Fibroblast of peridontal ligament (primary cell): ENCODE measurements around the gene C6orf132.

Experiments
- DNase-seq: peaks from one replicate; pipeline ENCODE4 v3.0.0-alpha.2; 2010; ENCODE audit errors: extremely low read depth

The C6orf132 gene

DNA sequence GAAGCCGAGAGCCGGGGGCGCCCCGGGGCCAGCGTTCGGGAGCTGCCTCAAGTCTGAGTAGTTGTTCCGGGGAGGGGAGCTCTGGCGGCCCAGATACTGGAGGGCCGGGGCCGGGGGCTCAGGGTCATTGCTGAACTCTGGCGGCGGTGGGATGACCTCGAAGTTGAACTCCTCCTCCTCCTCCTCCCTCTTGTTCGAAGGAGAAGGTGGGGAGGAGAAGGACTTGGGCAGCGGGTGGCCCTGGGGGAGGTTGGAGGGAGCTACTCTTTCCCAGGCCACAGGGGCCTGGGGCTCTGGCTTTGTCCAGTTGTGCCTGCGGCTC lies 37.7 kb downstream of the C6orf132 start:
- no peak for DNase-seq

DNA sequence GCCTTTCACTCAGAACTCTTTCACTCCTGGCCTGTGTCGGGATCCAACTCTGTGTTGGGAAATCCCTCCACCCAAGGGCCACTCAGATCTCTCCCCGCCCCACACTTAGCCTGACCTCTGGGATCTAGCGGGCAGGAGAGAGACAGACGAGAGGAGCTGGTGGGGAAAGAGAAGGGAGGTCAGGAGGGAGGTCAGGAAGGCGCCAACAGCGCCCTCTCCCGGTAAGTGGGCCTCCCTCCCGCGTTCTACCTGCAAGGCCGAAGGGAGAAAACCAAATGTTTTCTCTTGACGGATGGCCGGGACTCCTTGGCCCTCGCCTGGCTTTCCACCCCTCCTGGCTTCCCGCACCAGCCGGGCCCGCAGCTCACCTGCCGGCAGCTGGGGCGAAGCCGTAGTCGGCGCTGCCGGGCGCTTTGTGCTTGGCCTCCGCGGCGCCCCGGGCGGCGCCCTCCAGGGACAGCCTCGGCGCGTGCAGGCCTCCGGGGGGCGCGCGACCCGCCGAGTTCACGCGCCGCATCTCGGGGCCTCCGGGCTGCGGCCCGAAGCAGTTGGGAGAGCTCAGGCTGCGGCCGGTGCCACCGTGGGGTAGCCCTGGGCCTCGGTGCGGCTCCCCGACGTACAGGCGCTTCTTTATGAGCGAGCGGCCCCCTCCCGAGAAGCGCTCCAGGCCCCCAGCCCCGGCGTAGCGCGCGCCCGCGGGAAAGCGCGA lies 38.2 kb downstream of the C6orf132 start:
- DNase-seq = no peak

DNA sequence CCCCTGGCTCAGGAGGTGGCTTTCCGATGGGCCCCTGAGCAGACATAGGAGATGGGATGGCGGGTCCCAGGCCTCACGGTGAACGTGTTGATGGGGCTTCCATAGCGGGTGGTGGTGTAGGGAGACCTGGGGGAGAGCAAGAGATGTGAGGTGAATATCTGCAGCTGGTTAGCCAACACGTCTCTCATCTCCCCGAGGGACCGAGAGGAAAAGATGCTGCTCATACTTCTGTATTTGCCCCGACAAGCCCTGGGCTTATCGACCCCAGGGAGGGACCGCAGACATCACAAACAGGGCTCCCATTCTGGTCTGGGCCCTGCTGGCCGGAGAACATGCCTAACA lies 38.7 kb downstream of the C6orf132 start:
- no peak for DNase-seq

DNA sequence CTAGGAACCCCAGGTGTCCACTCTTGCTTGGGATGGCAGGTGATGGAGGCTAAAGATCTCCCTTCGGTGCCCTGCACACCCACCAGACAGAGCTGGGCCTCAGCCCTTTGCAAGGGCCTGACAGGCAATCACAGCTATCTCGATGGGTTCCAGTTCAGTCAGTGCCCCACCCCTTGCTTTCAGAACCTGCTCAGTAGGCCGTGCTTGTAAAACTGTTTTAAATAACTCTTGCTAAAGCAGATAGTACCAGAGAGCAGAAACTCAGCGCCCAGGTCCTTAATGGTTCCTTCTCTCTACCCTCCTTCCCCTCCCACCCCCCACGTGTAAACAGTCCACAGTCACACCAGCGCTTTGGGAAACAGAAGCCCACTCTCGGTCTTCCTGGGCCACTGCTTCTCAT lies 39.2 kb downstream of the C6orf132 start:
- DNase-seq = no peak

DNA sequence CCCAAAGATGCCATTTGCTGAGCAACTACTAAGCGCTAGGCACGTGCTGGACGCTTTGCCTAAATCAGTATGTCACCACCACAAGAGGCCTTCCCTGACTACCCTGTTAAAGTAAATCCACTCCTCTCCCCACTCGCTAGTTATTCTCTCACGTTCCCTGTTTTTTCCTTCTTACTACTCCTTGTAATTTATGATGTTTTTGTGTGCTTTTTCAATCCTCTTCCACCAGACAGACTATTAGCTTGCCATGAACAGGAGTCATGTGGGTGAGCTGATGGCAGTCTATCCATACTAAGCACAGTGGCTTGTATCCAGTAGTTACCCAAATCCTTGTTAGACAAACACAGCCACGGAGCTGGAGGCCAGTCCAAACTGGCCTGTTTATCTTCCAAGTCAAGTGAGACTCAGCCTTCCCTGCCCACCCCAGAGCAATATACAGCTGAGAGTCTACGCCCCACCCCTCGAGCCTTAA lies 41.2 kb downstream of the C6orf132 start:
- peak; percentile 42 for DNase-seq

DNA sequence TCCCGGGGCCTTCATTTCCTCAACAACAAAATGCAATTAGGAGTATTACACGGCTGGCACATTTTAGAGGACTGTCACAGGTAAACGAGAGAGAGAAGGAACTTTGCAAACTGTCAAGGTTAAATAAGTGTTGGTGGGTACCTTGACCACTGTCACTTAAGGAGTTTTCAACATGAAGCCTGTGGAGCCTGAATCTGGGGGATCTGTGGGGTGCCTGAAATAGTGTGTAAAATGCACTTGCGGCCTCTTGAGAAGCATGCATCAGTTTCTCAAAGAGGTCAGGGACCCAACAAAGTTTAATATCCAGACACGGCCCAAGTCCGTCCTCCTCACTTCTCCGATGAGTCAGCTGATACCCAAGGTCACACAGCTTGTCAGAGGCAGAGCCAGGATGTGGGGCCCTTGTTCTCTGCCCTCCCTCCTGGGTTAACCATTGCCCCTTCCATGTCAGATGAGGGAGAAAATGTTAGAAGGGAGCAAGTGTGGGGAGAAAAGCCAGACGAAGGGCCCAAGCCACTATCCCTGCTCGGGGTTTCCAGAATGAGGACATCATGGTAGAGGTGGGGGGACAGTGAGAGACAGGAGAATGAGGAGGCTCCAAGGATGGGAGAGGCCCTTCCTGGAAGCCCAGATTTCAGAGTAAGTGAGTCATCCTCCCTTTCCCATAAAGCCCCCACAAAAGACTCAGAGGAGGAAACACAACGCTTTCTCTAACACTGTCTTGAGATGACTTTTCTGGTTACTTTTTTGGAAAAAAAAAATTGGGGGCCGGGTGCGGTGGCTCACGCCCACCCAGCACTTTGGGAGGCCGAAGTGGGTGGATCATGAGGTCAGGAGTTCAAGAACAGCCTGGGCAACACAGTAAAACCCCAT lies 42.2 kb downstream of the C6orf132 start:
- DNase-seq = no peak

DNA sequence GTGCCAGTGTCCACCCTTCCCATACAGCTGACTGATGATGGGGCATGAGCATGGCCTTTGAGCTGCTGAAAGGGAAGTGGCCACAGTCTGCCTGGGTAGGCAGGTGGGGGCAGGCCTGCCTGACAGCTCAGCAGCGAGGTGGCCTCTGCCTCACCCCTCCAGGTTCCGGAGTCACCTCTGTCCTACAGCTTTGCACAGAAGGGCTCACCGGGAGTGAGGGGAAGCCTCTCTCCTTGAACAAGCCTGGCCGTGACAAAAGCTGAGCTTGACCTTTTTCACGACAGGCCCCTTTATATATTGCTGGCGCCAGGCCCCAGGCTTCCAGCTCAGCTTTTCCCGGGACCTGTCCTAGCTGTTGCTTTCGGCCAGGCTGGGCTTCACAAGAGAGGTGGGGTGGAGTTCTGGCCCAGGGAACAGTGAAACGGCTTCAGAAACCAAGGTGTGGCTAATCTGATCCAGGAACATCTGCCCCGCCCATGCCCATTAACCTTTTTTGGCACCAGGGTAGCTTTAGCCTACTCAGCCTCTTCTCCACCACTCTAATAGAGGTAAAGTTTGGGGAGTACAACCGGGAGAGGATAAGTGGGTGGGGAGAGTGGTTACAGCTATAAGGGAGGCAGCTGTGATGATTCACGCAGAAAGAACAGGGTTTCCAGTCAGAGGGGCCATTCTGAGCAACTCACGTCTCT lies 42.9 kb downstream of the C6orf132 start:
- DNase-seq = no peak

DNA sequence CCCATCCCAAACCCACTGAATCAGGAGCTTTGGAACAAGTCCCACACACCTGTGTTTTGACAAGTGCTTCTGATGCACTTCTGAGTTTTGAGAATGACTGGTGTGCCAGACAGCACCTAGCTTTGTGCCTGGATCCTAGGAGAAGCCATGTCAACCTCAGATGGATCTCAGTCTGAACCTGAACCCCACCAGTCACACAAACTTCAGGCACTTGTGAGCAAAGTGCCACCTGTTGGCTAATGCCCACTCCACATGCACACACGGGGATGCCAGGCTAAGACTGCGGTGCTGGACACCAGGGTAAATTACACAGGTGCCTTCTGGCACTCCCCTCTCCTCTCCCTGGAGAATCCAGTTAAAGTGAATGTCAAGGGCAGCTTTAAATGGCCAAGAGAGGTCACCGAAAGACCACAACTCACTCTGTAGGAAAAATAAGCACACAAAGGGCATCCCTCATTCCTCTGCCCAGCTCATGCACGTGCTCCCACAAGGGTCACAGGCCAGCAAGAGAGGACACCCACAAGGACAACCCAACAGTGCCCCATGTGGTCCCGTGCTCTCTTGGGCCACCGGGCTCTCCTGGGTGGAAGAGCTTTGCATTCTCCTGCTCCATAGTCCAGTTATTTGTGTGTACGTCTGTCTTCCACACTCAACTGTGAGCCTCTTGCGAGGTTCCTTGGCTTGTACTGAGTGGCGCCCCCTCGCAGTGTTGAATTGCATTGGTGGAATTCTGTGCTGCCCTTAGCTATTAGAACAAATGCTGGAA lies 46.5 kb downstream of the C6orf132 start:
- DNase-seq = no peak

DNA sequence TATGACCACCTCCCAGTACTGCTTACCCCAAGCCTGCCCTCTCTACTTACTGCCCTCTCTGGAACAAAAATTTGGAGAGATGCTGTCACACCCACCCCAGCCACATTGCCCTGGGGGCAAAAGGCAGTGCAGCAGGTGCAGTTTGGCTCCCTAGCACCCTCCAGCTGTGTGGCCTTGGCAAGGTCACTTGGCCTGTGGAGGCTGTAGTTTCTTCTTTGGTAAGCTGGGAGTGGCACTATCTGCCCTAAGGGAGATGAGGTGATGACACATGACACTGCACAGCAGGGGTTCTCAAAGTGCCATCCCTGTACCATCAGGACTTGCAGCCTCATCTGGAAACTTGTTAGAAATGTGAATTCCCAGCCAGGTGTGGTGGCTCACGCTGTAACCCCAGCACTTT lies 47.3 kb downstream of the C6orf132 start:
- DNase-seq = no peak

DNA sequence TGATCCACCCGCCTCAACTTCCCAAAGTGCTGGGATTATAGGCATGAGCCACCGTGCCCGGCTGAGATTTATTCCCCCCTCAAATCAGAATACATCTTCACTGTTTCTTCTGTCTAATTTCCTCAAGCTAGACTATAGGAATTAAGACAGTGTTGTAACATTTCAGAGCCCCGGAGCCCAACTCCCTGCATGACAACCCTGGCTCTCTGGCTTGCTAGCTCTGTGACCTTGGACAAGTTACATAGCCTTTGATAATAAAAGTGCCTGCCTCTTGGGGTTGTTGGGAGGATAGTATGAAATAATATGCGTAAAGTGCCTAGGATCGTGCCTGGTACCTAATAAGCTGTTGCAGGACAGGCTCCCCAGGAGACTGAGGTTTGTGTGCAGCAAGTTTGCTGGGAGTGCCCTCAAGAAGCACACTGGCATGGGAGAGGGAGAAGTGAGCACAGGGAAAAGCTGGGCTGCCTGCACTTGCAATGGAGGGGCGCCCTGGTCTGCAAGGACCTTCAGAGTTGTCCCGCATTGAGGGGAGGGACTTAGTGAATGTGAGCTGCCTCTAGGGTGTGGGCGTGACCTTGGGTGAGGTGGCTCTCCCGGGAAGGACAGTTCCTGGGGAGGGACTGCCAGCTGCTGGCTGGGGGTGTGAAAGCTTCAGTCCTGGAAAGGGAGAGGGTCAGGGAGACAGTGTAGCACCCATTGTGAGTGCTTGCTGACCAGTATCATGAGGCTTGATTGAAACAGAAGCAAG lies 48.7 kb downstream of the C6orf132 start:
- DNase-seq = no peak

DNA sequence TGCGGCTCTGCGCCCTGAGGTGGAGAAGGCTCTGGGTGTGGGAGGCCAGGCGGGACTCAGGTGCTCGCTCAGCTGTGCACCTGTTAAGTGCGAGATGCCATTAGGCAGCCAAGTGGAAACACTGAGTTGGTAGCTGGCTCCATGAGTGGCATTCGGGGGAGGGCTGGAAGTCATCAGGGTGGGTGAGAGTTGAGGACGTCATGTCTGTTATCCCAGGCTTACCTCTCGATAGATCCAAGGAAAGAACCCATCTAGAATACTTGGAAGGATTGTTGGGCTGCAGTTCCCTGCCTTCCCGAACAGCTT lies 50.7 kb downstream of the C6orf132 start:
- no peak for DNase-seq

DNA sequence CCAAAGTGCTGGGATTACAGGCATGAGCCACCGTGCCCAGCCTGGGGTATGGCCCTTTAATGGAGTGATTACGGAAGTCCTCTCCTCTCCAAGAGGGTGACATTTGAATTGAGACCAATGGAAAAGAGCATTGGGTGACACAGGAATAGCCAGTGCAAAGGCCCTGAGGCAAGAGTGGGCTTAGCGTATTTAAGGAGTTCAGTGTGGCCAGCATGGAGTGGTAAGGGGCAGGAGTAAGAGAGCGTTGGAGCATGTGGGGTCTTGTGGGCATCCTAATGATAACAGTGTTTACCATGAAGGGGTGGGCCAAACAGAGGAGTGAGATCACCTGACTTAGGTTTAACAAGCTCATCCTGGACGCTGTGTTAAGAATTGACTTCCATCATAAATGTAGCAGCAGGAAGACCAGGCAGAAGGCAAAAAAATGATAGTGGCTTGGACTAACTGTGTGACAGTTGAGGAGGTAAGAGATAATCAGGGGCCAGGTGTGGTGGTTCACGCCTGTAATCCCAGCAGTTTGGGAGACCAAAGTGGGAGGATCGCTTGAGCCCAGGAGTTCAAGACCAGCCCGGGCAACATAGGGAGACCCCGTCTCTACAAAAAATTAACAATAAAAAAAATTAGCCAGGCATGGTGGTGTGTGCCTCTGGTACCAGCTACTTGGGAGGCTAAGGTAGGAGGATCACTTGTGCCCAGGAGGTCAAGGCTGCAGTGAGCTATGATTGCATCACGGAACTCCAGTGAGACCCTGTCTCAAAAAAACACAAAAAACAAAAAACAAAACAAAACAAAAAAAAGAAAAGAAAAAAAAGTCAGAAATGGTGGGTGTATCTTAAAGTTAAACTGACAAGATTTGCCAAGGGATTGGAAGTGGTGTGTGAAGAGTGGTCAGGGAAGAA lies 51.4 kb downstream of the C6orf132 start:
- DNase-seq = no peak

DNA sequence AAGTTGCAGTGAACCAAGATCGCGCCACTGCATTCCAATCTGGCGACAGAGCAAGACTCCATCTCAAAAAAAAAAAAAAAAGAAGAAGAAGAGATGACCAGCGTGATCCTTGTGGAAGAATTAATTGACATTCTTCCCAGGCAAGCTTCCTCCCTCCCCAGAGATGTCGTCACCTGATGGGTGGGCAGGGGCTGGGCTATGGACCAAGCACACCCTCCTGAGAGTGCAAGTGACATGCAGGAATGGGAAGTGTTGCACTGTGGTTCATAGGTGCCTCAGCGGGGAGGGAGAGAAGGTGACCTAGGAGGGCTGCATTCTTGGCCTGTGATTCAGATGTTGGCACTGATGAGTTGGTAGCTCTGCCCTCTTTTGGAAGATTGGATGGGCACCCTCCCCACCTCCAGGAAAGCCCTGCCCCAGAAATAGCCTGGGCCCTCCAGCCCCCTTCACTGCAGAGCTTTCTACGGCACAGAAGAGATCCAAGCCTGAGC lies 54.3 kb downstream of the C6orf132 start:
- DNase-seq = peak; percentile 12

DNA sequence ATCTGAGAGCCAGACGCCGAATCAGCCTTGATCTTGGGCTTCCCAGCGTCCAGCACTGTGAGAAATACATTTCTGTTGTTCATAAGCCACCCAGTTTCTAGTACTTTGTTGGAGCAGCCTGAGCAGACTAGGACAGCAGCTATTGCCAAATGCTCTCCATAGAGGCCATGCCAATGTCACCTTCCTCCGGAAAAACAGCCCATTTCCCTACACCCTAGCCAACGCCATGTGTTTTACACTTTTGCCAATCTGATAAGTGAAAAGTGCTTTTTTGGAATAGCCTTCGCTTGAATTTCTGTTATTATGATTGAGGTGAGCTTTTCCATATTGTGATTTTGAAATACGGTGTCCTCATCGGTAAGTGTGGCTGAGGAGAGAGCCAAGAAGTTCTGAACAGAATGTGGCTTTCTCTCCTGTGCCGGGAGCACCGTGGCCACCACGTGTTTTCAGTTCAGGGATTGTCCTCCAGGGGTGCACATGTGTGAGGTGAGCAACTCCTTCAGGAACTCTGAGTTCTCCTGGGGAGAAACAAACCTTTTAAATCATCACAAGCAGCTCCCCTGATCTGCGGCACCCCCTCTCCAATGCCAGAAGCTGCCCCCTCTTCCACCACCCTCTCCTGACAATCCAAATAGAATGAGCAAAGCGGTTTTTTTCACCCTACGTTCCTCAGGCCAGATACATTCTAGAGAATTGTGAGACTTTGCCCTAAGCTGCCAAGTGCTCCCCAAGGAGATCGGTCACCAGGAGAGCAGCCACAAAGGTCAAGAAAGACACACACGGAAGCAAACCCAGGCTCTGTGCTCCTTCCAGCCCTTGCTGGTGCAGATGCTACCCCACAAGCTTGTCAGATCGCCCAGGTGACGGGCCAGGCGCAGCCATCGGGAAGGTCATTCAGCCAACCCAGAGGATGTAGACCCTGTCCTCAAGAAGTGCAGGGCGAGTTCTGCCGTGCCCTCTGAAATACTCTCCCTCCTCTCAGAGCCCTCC lies 56.1 kb downstream of the C6orf132 start:
- DNase-seq = no peak

DNA sequence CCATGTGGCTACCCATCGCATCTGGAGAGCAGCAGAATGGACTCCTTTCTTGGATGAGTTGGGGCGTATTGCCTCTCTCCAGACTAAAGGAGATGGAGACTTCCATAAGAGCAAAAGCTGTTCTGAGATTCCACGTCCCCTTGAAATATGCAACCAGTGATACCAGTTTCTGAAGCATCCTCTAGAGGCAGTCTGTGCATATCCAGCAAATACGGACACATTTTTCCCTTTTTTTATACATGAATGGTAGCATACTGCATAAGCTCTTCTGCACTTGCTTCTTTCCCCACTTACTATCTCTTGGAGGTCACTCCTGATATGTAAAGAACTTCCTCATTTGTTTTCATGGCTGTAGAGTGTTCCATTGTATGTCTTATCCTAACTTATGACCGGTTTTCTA lies 57.5 kb downstream of the C6orf132 start:
- DNase-seq = peak; percentile 21

DNA sequence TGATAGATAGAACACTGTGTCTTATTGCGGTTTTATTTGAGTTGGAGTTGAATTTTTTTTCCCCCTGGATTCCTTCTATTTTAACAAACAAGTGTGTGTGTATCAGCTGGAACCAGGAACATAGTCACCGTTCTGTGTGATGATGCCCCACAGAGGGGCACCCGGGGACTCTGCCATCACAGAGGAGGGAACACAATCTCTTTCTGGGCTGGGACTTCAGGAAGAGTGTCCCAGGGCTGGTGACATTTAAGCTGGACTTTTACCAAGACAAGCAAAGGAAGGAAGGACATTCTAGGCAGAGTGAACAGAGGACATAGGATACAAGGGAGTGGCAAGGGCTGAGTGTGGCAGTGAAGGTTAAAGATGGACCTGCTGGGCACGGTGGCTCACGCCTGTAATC lies 58.9 kb downstream of the C6orf132 start:
- DNase-seq = no peak

DNA sequence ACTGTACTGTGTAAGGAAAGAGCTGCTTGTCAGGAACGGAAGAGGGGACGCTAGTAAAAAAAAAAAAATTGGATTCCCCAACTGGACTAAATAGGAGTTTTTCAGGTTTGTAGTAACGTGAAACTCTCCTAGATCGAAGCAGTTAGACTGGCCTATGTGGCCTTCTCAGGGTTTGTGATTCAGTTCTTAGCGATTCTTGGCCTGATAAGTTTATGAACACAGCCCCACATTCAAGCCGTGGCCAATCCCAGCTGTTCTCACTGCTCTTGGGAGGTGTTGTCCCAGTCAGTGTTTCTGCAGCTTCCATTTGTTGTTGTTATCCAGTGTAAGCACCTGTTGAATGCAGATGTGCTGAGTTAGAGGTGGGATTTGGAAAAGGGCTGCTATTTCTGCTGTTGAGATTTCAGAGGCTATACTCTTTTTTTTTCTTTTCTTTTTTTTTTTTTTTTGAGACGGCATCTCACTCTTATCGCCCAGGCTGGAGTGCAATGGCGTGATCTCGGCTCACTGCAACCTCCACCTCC lies 62.4 kb downstream of the C6orf132 start:
- no peak for DNase-seq

DNA sequence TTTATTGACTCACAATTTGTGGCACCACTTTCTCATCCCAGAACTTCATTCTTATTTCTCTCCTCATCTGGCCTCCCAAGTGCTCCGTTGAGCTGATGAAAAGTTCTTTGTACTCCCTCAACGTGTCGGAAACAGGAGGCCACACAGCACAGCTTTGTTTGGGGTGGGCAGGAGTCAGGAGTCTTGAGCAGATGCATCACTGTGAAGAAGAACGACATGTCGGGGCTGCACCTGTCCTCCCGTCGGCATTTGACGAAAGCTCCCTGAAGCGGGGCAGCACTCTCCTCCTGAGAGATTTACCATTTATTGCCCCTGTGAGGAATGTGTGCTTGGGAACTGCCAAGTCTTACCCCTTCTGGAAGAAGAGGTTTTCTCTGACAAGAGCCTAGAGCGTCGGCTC lies 64.0 kb downstream of the C6orf132 start:
- no peak for DNase-seq
